ENCODE results near the gene ZFP91. TPM values are rescaled to one million over a fixed set of nuclear protein-coding genes. Genes with fewer than 3 reads are reported as not detected.

Gene ZFP91
- total RNA-seq, 2 donors from 2014 or later, result 37.7 to 79.7 TPM

DNA sequence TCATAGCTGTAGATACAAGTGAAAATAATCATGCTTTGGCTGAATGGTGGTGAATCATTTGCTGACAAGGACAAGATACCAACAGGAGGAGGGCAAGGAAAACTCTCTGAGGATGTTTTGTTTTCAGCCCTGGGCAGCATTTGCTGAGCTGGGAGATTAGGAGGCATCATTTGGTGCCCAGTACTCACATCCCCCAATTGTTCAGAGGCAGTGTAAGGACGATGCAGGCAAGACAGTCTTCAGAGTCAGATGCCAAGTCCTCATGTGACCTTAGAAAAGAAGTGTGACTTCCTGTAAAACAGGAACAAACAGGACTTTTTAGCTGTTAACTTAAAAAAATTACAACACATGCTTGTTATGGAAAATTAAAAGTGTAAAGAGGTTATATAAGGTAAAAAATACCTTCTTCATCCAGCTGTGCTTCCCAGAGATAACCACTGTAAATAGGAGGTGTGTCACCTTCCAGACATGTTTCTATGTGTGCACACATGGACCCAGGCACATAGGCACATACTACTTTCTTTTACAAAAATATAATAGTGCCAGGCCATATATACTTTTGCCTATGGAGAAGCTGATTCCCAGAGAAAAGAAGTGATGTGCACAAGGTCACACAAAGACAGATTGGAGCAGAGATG lies 61.6 kb downstream of the ZFP91 start:
- DNase-seq (ENCODE audit: low spot score in 2 of 2) (no peak), ATAC-seq (peak; percentile 38 to 60)
- peaks cover under 1 to 8% of the 10 kb centered on the region in 2 donors for H3K36me3 Mint-ChIP-seq
- H3K9me3 Mint-ChIP-seq, result peaks cover 4 to 9% of the 10 kb centered on the region in 2 donors
- H3K27ac Mint-ChIP-seq, result peak overlapping the region; percentile 5 to 62

DNA sequence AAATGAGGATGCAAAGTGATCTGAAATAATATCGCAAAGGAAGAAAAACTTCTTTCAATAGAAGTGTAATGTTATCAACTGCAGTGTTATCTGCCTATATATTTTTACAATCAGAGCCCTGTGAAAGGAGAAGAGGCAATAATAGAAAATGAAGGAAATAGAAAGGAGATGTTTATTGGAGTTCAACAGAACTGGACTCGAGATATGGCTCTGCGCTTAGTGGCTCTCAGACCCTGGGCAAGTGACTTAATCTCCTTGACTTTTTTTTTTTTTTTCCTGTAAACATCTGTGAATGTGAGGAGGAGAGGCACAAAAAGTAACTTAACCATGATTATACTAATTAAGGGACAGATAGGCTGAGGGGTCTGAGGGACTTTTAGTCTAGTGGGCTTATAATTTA lies 62.5 kb downstream of the ZFP91 start:
- Mint-ChIP-seq H3K36me3 (peaks cover 9 to 14% of the 10 kb centered on the region in 2 donors), H3K27ac (peak overlapping the region in 1 of 2 donors; percentile 62), H3K9me3 (peaks cover 6 to 13% of the 10 kb centered on the region in 2 donors)
- ATAC-seq, result no peak
- DNase-seq (ENCODE audit: low spot score in 2 of 2), result no peak

DNA sequence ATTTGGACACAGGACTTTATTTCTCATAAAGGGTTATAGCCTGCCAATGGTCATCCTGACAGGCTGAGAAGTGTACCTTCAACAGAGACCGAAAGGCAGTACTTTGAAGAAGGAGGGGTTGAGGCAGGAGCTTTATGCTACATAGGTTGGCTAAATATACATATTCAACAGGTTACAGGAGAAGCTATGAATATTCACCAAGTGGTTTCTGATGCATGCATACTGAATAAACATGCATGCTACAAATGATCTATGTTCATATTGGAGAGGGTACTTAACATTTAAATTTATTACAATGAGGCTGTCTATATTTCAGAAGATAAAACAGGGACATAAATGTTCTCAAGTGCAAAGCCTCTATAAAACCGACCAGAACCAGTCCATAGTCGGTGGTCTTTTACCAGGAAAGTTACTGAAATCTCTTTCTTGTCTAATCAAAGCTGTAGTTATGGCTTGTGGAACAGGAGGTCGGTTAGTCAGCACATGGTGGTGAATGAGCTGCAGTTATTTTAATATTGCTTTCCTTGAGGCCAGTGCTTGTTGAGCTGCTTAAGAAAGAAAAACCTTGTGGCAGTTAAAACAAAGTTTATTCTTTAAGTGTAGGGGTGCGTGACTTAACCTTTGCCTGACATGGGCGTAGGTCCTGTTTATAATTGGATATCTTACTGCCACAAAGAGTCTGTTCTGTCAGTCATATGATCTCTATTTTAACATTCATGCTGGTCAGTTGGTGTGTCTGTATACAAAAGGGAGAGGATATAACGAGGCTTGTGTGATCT lies 63.1 kb downstream of the ZFP91 start:
- H3K27ac Mint-ChIP-seq, result no peak overlapping the region
- DNase-seq (ENCODE audit: low spot score in 2 of 2) (no peak), ATAC-seq (no peak)
- peaks cover 11 to 20% of the 10 kb centered on the region in 2 donors for H3K9me3 Mint-ChIP-seq
- peaks cover 15 to 21% of the 10 kb centered on the region in 2 donors for H3K36me3 Mint-ChIP-seq

DNA sequence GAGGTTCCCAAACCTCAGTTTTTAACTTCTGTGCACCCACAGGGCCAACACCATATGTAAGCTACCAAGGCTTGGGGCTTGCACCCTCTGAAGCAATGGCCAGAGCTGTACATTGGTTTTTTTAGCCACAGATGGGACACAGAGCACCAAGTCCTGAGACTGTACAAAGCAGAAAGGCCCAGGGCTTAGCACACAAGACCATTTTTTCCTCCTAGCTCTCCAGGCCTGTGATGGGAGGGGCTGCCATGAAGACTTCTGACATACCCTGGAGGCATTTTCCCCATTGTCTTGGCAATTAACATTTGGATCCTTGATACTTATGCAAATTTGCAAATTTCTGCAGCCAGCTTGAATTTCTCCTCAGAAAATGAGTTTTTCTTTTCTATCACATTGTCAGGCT lies 67.0 kb downstream of the ZFP91 start:
- Mint-ChIP-seq H3K36me3 (peaks cover 15 to 21% of the 10 kb centered on the region in 2 donors), H3K27ac (no peak overlapping the region), H3K9me3 (peaks cover 11 to 21% of the 10 kb centered on the region in 2 donors)
- no peak for ATAC-seq
- no peak for DNase-seq (ENCODE audit: low spot score in 2 of 2)

DNA sequence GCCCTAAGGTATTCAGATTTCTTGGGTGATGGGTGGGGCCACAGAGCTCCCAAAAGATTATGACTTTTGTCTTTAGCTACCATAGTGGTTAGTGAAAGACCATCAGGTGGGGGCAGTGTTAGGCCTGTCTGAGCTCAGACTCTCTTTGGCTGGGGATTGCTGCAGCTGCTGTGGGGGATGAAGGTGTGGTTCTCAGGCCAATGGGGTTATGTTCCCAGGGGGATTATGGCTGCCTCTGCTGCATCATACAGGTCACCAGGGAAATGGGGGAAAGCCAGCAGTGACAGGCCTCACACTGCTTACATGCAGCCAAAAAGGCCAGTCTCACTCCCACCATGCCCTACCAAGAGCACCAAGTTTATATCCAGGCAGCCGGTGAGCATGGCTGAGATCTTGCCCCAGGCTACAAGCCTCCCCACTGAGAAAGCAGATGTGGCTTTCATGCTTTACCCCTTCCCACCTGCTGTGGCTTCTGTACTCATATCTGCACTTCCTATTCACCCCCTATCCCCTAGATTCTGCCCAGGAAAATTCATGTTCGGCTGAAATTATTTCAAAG lies 68.4 kb downstream of the ZFP91 start:
- Mint-ChIP-seq H3K27ac (no peak overlapping the region), H3K36me3 (peaks cover 15 to 21% of the 10 kb centered on the region in 2 donors), H3K9me3 (peaks cover 11 to 21% of the 10 kb centered on the region in 2 donors)
- DNase-seq (ENCODE audit: low spot score in 2 of 2) (no peak), ATAC-seq (no peak)

DNA sequence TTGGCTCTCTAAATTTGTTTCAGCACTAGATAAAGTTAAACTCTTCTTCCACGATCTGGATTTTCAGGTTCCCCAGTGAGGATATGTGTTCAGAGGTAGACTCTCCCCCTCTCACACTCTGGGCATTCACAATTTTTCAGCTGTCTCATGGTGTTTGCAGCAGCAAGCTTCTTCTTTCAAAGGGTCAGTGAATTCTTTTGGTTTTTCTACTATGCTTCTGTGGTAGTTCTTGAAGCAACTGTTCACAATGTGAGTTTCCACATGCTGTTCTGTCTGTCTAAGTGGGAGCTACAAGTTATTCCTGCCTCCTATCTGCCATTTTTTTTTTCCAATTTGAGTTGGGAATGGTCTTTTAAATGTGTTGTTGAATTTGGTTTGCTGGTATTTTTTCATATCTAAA lies 69.0 kb downstream of the ZFP91 start:
- ATAC-seq, result no peak
- peaks cover 11 to 21% of the 10 kb centered on the region in 2 donors for H3K9me3 Mint-ChIP-seq
- H3K27ac Mint-ChIP-seq, result peak overlapping the region in 1 of 2 donors; percentile 1

DNA sequence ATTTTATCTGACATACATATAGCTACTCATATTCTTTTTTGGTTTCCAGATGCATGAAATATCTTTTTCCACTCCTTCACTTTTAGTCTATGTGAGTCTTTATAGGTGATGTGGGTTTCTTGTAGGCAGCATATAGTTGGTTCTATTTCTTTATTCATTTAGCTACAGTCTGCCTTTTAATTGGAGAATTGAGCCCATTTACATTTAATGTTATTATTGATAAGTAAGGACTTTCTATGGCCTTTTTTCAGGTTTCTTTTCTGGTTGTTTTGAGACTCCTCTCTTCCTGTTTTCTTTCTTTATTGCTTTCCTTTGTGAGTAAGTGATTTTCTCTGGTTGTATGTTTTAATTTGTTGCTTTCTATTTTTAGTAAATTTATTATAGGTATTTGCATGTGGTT lies 70.8 kb downstream of the ZFP91 start:
- Mint-ChIP-seq H3K36me3 (peaks cover 15 to 20% of the 10 kb centered on the region in 2 donors), H3K27ac (no peak overlapping the region), H3K9me3 (peaks cover 11 to 12% of the 10 kb centered on the region in 2 donors)
- DNase-seq (ENCODE audit: low spot score in 2 of 2) (no peak), ATAC-seq (no peak)

More for the DNA sequence above, 69.0 kb downstream of the ZFP91 start:
- no peak for DNase-seq (ENCODE audit: low spot score in 2 of 2)
- H3K36me3 Mint-ChIP-seq, result peaks cover 15 to 21% of the 10 kb centered on the region in 2 donors

DNA sequence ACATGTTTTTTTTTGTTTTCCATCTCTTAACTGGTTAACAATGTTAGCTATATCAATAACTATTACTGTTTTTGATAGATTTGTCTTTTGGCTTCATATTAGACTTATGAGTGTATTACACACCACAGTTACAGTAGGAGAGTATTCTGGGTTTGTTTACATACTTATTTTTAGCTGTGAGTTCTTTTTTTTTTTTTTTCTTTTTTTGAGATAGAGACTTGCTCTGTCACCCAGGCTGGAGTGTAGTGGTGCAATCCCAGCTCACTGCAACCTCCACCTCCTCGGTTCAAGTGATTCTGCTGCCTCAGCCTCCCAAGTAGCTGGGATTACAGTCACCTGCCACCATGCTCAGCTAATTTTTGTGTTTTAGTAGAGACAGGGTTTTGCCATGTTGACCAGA lies 71.6 kb downstream of the ZFP91 start:
- peaks cover 7 to 12% of the 10 kb centered on the region in 2 donors for H3K9me3 Mint-ChIP-seq
- ATAC-seq (no peak), DNase-seq (ENCODE audit: low spot score in 2 of 2) (no peak)
- peaks cover 13 to 15% of the 10 kb centered on the region in 2 donors for H3K36me3 Mint-ChIP-seq
- H3K27ac Mint-ChIP-seq, result no peak overlapping the region

DNA sequence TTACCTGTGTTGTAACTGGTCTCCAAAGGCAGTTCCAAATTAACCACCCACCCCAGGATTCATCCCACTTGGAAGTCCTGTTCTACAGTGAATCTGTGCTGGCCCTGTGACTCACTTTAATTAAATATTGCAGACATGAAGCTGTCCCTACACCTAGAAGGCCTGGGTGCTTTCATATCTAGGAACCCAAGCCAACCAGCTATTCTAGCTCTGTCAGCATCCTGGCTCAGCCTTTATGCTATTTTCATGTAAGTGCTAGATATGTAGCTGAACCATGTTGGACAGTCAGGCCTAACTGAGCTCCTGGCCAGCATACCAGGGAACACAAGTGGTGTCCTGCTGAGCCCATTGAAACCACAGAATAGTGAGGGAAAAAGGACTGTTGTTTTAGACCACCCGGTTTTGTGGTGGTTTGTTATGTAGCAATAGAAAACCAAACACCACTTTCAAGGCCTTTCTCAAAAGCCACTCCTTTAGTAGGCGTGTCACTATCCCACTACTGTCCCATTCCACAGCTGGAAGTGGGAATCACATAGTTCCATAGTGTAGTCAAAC lies 73.9 kb downstream of the ZFP91 start:
- ATAC-seq (no peak), DNase-seq (ENCODE audit: low spot score in 2 of 2) (no peak)
- Mint-ChIP-seq H3K36me3 (no peaks in the 10 kb centered on the region), H3K9me3 (no peaks in the 10 kb centered on the region), H3K27ac (no peak overlapping the region)

DNA sequence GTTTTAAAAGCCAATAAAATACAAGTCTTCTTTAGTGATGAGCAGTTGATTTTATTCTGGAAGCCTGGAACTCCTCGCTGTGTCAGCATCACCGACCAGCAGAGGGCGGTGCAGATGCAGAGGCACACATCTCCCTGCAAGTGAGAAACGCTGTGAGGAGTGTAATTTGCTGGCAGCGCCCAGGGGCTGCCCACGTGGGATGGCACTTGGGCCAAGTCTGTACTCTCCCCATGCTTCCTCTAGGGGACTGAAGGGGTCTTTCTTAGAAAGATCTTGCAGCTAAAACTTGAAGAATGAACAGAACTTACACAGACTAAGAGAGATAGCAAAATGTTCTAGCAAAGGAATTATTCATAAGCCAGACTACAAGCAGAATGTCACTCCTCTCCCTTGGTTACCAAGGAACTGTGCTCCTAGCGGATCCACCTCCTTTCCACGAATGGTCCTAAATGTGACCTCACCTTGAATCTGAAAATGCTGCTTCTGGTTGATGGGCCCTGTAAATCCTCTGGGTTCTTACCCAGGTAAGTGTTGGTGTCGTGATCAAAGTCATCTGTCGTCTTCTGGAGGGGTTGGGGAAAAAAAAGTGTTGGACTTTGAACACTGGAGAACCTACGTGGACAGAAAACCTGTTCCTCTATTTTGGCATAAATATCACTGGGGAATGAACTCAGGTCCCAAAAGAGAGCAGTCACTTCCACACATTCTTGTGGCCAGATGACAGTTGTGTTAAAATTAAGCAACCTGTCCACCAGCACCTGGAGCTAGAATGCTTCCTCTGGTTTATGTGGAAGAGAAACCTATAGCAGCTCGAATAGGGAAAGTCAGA lies 75.4 kb downstream of the ZFP91 start:
- H3K27ac Mint-ChIP-seq, result peak overlapping the region; percentile 1 to 33
- no peaks in the 10 kb centered on the region for H3K36me3 Mint-ChIP-seq
- peak; percentile 66 to 81 for DNase-seq (ENCODE audit: low spot score in 2 of 2)
- ATAC-seq, result peak; percentile 77 to 88
- no peaks in the 10 kb centered on the region for H3K9me3 Mint-ChIP-seq

DNA sequence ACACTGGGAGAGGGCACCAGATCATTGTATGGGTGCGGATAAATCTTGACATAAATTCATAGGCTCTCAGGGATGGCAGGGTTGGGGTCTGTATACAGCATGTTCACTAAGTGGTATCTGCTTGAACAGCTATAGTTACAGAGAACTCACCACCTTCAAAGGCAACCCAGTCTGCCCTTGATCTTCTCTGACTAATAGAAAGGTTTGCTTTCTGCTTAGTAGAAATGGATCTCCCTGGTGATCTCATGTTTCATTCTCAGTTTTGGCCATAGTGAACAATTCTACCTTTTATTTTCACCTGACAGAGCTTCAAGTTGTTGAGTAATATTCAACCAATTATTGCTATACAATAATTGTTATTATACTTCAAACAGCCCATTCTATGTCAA lies 76.0 kb downstream of the ZFP91 start:
- ATAC-seq (peak; percentile 90 to 96), DNase-seq (ENCODE audit: low spot score in 2 of 2) (peak in 1 of 2 donors; percentile 8)
- Mint-ChIP-seq H3K36me3 (no peaks in the 10 kb centered on the region), H3K27ac (peak overlapping the region; percentile 1 to 33), H3K9me3 (no peaks in the 10 kb centered on the region)

DNA sequence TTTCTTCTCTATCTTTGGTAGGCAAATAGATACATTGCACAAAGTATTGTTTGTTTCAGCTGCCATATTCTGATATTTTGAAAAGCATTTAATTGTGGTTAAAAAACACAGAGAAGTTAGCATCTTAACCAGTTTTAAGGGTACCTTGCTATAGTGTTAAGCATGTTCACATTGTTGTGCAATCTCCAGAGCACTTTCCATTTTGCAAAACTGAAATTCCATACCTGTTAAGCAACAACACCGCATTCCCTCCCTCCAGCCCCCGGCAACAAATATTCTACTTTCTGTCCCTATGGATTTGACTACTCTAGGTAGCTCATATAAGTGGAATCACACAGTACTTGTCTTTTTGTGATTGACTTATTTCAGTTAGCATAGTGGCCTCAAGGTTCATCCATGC lies 77.5 kb downstream of the ZFP91 start:
- H3K36me3 Mint-ChIP-seq, result no peaks in the 10 kb centered on the region
- DNase-seq (ENCODE audit: low spot score in 2 of 2), result no peak
- H3K27ac Mint-ChIP-seq, result no peak overlapping the region
- ATAC-seq, result no peak
- no peaks in the 10 kb centered on the region for H3K9me3 Mint-ChIP-seq

DNA sequence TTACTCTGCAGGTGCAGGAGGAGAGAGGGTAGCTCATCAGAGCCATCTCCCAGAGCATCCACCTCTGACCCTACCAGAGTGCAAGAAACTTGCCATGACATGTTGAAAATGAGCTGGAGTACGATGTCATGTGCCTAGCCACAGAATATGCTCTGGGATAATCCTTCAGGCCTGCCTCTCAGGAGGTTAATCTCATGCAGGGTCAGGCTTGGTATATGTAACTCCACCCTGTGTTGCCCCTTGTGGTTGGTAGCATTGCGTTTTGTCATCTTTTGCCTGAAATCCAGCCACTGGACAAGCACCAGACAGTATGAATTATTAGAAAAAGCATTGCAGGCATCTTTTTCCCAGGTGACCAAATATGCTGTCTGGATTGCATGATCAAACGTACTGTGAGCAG lies 79.8 kb downstream of the ZFP91 start:
- Mint-ChIP-seq H3K27ac (no peak overlapping the region), H3K36me3 (no peaks in the 10 kb centered on the region), H3K9me3 (no peaks in the 10 kb centered on the region)
- ATAC-seq (no peak), DNase-seq (ENCODE audit: low spot score in 2 of 2) (no peak)

DNA sequence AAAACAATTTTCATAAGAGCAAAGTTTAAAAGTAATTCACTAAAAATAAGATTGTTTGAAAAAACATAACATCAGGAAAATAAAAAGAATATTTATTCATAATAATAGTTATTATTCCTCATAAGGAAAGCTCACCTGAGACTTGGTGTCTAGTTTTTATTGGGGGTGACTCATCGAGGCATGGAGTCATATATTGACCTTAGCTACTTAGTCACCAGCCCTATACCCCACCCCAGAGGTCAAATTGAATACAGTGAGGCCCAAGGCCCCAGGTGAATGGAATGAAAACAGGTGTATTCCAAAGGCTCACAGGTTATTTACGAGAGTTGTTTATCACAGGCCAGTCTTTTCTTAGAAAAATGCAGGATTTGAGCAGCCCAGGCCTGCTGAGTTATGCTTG lies 80.5 kb downstream of the ZFP91 start:
- DNase-seq (ENCODE audit: low spot score in 2 of 2) (no peak), ATAC-seq (peak in 1 of 2 donors; percentile 43)
- Mint-ChIP-seq H3K36me3 (no peaks in the 10 kb centered on the region), H3K27ac (no peak overlapping the region), H3K9me3 (no peaks in the 10 kb centered on the region)

DNA sequence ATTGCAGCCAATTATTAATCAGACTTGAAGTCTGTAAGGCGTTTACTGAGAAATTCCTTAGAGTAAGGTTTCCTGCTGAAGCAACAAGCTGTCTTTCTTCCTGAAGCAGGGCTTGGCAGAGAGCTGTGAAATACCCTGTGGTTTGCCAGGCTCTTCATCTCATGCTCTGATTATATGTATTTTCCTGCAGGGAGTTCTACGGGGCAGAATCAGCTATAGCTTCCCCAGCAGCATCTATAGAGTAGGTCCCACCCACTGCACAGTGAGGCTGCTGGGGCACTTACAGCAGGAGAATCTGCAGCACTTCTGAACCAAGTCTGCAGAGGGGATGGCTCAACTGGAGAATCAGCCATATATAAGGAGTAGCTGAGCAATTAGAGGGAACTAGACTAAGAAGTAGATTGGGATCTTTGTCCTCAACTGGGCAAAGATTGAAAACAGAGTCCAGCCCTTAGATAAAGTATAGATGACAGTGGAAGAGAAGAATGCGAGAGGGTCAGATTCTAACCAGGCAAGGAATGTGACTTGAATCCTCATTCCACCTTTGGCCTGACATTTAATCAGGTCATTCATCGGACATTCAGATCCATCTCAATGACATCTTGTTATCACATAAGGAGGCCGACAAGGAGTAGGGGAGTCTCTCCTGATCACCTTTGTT lies 81.2 kb downstream of the ZFP91 start:
- ATAC-seq (no peak), DNase-seq (ENCODE audit: low spot score in 2 of 2) (no peak)
- no peak overlapping the region for H3K27ac Mint-ChIP-seq
- H3K9me3 Mint-ChIP-seq, result no peaks in the 10 kb centered on the region
- H3K36me3 Mint-ChIP-seq, result no peaks in the 10 kb centered on the region

Measured in activated naive CD4-positive, alpha-beta T cell treated with anti-CD3 and anti-CD28 coated beads, Interleukin-2, amount 50 U/mL, for 72 hours (primary cell).